ENCODE measurements around the gene AAR2.

The AAR2 gene

DNA sequence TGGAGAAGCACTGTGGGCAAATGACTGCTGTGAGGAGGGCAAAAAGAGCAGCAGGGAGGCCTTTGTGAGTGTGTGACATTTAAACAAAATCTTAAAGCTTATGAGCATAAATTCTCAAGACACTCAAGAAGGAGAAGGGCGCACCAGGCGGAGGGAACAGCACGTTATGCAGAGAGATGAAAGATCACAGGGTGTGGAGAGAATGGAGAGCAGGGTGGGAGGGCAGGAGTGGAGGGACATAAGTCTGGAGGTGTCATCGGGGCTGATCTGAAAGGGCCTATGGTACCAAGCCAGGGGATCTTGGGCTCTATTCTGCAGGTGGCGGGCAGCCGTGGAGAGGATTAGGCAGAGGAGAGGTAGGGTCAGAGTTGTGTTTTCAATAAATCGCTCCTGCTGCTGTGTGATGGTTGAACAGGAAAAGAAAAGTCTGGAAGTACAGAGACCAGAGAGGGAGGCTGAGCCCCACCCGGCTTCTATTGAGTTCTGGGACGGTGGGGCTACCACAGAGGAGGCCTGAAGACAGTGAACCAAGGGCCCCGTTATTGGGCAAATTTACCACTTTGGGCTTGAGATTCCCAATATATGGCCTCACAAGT is 45.6 kb downstream of the AAR2 start:
- DNase-seq, result no peak

DNA sequence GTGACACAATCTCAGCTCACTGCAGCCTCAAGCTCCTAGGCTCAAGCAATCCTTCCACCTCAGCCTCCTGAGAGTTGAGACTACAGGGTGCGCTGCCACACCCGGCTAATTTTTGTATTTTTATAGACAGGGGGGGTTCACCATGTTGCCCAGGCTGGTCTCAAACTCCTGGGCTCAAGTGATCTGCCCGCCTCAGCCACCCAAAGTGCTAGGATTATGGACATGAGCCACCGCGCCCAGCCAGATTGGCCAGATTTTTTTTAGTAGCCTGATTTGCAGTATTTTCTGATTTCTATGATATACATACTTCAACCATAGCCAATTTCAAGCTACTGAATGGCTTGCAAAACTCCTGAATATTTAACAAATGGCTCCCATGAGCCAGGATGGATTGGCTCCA is 48.5 kb downstream of the AAR2 start:
- no peak for DNase-seq

DNA sequence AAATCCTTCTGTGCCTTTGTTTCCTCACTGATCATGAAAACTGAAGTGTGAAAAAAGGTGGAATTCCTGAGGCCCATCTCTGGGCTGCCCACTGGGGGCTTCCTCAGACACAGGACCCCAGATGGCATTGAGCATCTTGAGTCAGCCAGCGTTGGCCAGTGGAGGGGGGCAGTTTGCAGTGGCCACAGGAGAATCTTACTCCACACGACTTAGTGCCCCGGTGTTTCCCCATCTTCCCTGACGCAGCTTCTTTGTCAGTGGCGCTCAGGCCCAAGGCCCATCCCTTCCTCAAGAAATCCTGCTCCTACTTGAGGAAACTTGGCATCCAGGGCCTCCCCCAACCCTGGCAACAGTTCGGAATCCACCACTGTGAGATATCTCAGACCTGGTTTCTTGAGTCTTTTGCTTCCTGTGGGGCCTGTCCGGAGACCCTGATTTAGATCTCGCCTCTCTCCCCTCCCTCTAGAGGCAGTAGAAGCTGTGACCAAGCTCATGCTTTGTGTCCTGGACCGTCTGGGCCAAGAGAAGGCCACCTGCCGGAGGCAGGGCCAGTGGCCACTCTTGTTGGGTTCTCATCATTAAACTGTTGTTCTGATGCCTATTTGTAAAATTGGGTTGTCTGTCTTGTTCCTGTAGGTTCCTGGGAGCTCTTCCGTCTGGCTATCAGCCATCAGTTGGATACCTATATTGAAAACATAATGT is 49.6 kb downstream of the AAR2 start:
- DNase-seq, result no peak

DNA sequence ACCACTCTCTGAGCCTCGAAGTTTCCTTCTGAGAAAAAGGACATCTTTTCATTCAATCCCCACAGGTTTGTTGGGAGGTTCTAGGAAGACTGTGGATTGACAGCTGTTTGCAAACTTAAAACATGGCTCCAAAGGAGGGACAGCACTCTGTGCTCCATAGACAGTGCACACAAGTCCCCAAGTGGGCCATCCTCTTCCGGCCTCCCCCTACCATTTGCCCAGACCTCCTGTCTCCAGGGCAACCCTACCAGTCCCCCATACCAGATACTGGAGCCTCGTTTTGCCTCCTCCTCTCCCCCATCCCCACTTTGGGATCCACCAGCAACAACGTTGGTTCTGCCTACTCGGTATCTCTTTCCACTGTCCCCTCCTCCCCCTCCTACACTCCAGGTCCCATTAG is 61.4 kb downstream of the AAR2 start:
- DNase-seq, result no peak

DNA sequence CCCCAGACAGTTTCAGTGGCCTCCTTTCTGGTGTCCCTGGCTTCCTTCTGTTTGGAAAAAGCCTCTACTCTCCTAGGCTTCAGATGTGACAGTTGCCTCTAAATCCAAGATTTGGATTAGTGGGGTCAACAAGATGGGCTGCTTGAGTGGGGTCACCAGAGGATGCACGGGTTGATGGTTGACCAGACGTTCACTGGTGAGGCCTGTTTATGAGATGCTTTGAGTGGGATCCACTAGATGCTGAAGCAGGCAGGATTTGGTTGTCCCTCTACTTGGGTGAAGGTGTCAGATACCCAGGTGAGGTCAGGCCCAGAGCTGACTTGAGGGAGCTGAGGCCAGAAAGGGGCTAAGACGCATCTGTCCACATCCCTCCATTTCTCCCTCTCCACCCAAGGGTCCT is 61.8 kb downstream of the AAR2 start:
- DNase-seq, result no peak

DNA sequence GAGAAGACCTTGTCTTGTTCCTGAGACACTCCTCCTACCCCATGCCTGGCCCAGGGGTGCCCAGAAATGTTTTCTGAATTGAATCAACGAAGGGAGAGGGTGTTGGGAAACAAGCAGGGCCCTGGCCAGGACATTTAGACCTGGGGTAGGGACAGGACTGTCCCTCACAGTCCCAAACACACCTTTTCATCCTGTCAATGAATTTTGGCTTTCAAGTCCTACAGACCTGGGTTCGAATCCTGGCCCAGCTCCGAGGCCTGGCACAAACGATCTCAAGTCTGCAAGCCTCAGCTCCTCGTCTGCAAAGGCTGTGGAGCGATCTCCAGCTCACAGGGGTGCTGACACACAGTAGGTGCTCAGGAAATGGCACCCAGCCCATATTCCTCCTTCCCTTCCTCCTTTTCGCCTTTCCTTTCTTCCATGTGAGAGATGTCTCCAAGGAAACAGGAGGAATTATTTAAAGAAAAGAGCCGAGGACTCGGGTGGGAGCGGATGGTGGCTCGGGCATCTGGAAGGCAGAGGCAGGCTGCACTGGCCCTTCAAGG is 62.6 kb downstream of the AAR2 start:
- DNase-seq, result no peak

DNA sequence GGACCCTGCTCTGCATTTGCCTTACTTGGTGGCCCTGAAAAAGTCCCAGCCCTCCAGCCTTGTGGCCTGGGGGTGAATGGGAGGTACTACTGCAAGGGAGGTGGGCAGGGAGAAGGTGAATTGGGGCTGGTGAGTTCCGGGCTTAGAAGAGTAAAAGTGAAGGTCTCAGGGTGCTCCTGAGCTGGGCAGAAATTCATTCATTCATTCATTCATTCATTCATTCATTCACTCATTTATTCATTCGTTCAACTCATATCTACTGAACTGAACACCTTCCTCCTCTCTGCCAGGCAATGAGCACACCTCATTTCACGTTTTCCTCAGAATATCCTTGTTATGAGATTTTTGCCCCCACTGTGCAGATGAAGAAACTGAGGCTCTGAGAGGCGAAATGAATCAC is 63.2 kb downstream of the AAR2 start:
- no peak for DNase-seq

DNA sequence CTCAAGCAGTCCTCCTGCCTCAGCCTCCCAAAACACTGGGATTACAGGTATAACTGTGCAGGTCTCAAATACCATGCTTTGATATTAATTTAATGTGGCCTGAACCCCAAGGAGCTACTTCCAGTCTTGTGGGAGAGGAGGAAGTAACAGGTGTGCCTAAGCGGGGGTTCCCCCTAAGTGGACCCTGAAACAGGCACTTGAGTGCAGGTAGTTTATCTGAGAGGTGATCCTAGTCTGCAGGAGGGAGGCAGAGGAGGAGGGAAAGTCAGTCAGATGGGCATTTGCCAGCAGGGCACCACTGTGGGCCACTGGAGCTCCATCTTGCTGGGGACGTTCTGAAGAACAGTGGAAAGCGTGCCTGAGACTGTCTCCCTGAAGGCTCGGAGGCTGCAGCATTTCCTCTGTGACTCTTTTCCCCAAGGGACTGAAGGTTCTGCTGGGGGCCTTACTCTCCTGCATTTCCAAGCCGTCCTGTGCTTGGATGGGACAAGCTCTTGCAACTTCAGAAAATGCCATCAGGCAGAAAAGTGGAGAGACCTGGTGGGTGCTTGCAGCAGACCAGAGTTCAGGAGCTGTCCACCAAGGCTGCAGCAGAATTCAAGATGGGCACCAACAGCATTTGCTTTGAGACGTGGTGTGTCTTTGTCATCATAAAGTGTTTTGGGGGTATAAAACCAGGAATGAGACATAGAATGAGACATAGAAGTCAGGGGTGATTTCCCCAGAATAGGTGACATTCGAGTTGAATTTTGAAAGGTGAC is 65.3 kb downstream of the AAR2 start:
- DNase-seq, result no peak

DNA sequence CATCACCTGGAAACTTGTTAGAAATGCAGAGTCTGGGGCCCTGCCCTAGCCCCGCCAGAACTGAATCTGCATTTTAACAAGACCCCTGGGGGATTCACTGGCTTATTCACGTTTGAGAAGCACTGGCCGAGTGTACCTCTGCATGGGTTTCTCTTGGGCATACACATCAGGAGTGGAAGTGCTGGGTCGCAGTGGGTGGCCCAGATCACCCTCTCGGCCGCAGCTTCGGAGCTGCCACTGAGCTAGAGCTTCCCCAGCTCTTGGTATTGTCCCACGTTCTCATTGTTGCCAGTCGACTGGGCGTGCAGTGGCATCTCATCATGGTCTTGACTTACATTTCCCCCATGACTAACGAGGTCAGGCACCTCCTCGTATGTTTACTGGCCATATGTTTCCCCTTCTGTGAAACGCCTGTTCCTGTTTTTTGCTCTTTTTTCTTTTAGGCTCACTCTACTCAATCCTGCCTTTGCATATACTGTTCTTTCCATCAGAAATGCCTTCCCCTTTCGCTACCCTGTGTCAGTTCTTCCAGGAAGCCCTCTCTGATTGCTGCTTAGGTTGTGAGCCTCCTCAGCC is 66.8 kb downstream of the AAR2 start:
- DNase-seq, result no peak

DNA sequence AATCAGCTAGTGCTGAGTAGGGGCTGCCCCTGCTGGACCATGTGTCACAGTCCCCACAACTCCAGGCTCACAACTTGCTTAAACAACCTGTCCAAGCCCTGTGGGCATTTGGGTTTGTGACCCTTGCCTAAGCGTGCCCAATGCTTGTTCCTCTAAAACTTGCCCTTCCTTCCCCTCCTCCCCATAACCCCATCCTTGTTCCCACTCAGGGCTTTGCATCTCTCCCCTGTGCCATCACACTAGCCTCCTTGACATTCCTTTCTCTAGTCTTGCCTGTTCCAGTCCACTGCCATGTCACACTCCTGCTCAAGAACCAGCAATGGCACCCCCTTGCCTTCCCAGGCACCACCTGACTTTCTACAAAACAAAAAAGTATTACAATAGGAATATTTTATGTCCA is 67.6 kb downstream of the AAR2 start:
- no peak for DNase-seq

DNA sequence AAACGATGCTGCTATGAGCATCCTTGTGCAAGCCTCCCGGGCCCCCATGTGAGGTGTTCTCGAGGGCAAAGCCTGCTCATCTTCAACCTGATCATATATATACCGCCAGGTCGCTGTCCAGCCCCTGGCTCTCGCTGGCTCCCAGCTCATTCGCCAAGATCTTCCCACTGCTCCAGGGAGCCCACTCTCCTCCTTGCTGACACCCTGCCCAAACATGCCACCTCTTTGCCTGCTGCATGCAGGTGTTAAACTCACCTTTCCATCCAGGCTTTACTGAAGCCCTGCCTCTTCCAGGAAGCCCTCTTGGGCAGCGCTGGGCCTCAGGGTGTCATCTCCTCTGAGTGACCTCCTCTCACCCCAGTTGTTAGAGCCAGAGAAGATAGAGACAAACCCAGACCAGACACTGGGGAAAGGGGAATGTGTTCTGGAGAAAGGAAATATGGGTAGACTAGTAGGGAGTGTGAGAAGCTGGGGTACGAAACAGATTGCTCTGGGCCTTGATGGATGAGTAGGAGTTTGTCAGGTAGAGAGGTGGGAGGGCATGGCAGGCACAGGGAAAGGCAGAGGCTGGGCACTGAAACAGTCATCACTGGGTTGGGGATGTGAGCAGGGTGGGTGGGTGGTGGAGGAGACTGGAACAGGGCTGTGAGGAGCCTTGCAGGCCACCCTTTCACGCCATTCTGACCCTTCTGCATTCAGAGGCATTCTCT is 68.7 kb downstream of the AAR2 start:
- no peak for DNase-seq

DNA sequence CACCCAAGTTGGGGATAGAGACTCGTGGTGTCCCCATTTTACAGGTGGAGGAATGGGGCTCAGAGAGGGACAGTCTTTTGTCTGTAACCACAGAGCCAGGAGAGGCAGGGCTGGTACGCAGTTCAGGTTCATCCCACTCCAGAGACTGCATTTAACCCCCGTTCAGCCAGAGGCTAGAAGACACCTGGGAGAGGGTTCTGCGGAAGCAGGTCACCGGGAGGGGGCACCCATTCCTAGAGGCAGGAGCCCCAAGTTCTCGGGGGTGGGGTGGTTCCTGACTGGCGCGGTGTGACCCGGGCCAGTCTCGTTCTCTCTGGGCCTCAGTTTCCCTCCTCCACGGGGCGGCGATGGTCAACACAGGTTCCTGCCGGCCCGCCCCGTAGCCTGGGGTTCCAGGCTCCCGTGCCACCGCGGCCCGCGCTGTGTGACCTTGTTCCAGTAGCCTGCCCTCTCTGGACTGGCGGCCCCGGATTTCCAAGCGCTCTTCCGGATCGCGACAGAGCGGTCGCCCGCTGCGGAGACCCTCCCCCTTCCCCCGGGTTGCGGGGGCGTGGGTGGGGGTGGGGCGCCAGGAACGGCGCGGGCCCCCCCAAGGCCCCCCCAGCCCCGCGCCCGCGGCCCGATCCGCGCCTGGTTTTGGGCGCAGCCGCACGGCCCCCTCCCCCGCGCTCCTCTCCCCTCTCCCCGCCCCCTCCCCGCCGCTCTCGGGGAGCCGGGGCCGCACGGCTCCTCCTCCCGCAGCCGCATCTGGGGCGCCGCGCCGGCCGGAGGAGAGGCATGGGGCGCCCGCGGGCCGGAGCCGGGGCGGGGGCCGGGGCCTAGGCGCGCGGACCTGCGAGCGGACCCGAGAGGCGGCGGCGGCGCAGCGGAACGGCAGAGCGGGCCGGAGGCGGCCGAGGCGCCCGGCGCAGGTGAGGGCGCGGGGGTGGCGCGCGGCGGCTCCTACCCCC is 69.6 kb downstream of the AAR2 start, which contains the start of gene DLGAP4:
DLGAP4 (plus strand) TSS at position 738 of the 950 bp plus-strand sequence. CDS start 125,379 bp downstream, outside the sequence.
- DNase-seq, result no peak

Data from right forelimb (tissue), 1 donor.